GM19452 (cell line): ENCODE results near the gene ZBED2.
A peak's percentile ranks its signal among the peaks of the same experiment; 100 is the strongest.

Experiments
- ATAC-seq: cut with Tn5 transposase; IDR thresholded peaks from one replicate; pipeline ENCODE4 v1.9.1; 2021; ENCODE audit not compliant: unreplicated experiment

Gene ZBED2

GRCh38 chr3:111604119-111604518, 9.0 kb upstream of the ZBED2 start:
- ATAC-seq: no peak

- ATAC-seq: no peak
These were observed 8.5 kb upstream of the ZBED2 start for GRCh38 chr3:111603679-111604078.

- ATAC-seq: no peak
These were observed 6.7 kb upstream of the ZBED2 start for GRCh38 chr3:111601810-111602209.

GRCh38 chr3:111598552-111598951, 3.4 kb upstream of the ZBED2 start:
- ATAC-seq: no peak

GRCh38 chr3:111598139-111598538, 3.0 kb upstream of the ZBED2 start:
- ATAC-seq: no peak

GRCh38 chr3:111596328-111596727, 1.2 kb upstream of the ZBED2 start:
- no peak for ATAC-seq

- no peak for ATAC-seq
These were observed 365 bp downstream of the ZBED2 start for GRCh38 chr3:111594781-111595180.

- ATAC-seq: peak; percentile 72
These were observed 941 bp downstream of the ZBED2 start for GRCh38 chr3:111594205-111594604.

- no peak for ATAC-seq
These were observed 1.5 kb downstream of the ZBED2 start for GRCh38 chr3:111593666-111594065.

GRCh38 chr3:111592936-111593335, 2.2 kb downstream of the ZBED2 start:
- no peak for ATAC-seq

GRCh38 chr3:111592143-111592542, 3.0 kb downstream of the ZBED2 start:
- no peak for ATAC-seq

GRCh38 chr3:111591555-111591954, 3.6 kb downstream of the ZBED2 start:
- ATAC-seq: no peak

GRCh38 chr3:111590143-111590491, 5.0 kb downstream of the ZBED2 start:
- no peak for ATAC-seq

GRCh38 chr3:111589303-111590142, 5.6 kb downstream of the ZBED2 start:
- no peak for ATAC-seq

GRCh38 chr3:111588527-111588926, 6.6 kb downstream of the ZBED2 start:
- ATAC-seq: no peak

GRCh38 chr3:111585217-111585616, 9.9 kb downstream of the ZBED2 start:
- ATAC-seq: no peak

GRCh38 chr3:111584744-111585143, 10.4 kb downstream of the ZBED2 start:
- ATAC-seq: no peak

- ATAC-seq: no peak
These were observed 13.0 kb downstream of the ZBED2 start for GRCh38 chr3:111582120-111582474.

- ATAC-seq: no peak
These were observed 13.6 kb downstream of the ZBED2 start for GRCh38 chr3:111581403-111582119.

GRCh38 chr3:111579495-111579894, 15.7 kb downstream of the ZBED2 start:
- no peak for ATAC-seq

GRCh38 chr3:111578867-111579266, 16.3 kb downstream of the ZBED2 start:
- ATAC-seq: no peak
